ENCODE results near the gene SAE1.
"Not testable (repeated sequence)": the region's sequence is repeated elsewhere in the genome, so short reads cannot be mapped to it uniquely, and the experiment has no call there.

SAE1 gene

GRCh38 chr19:47132194-47132852 is 1.7 kb downstream of the SAE1 start:
- WGBS, 2 experiments (ENCODE audit: insufficient coverage in 2 of 2) = 76% methylated on average over 4 of the region's 7 CpGs; no CpG with 5 or more reads in 1 of the 2 experiments
- Histone ChIP-seq H3K4me3 (ENCODE audit: extremely low read depth, insufficient read depth, low read length, poor library complexity, severe bottlenecking) (peak overlapping the region; percentile 90), H3K27ac (ENCODE audit: low read depth, low read length, severe bottlenecking) (no peak overlapping the region), H3K36me3 (ENCODE audit: control insufficient read depth, insufficient read depth, low read length) (peaks cover 52% of the 10 kb centered on the region), H3K4me1 (ENCODE audit: control insufficient read depth, insufficient read depth, low read length, poor library complexity, severe bottlenecking) (peaks cover 25% of the 10 kb centered on the region), H3K9me3 (ENCODE audit: control insufficient read depth, low read length) (peaks cover 3% of the 10 kb centered on the region)

- Histone ChIP-seq H3K4me3 (ENCODE audit: extremely low read depth, insufficient read depth, low read length, poor library complexity, severe bottlenecking) (no peak overlapping the region), H3K36me3 (ENCODE audit: control insufficient read depth, insufficient read depth, low read length) (peaks cover 59% of the 10 kb centered on the region), H3K27ac (ENCODE audit: low read depth, low read length, severe bottlenecking) (no peak overlapping the region), H3K9me3 (ENCODE audit: control insufficient read depth, low read length) (peaks cover 3% of the 10 kb centered on the region), H3K4me1 (ENCODE audit: control insufficient read depth, insufficient read depth, low read length, poor library complexity, severe bottlenecking) (peaks cover 25% of the 10 kb centered on the region)
- 87 to 97% methylated on average over 11 of the region's 11 CpGs for WGBS, 2 experiments (ENCODE audit: insufficient coverage in 2 of 2)
These were observed 2.4 kb downstream of the SAE1 start for GRCh38 chr19:47133021-47133471.

- no peak overlapping the region for H3K4me3 ChIP-seq (ENCODE audit: extremely low read depth, insufficient read depth, low read length, poor library complexity, severe bottlenecking)
- peaks cover 69% of the 10 kb centered on the region for H3K36me3 ChIP-seq (ENCODE audit: control insufficient read depth, insufficient read depth, low read length)
- 84 to 85% methylated on average over 2 of the region's 2 CpGs for WGBS, 2 experiments (ENCODE audit: insufficient coverage in 2 of 2)
- H3K9me3 ChIP-seq (ENCODE audit: control insufficient read depth, low read length) = peaks cover 3% of the 10 kb centered on the region
- H3K27ac ChIP-seq (ENCODE audit: low read depth, low read length, severe bottlenecking) = no peak overlapping the region
- H3K4me1 ChIP-seq (ENCODE audit: control insufficient read depth, insufficient read depth, low read length, poor library complexity, severe bottlenecking) = peaks cover 25% of the 10 kb centered on the region
These were observed 3.9 kb downstream of the SAE1 start for GRCh38 chr19:47134545-47134944.

DNA sequence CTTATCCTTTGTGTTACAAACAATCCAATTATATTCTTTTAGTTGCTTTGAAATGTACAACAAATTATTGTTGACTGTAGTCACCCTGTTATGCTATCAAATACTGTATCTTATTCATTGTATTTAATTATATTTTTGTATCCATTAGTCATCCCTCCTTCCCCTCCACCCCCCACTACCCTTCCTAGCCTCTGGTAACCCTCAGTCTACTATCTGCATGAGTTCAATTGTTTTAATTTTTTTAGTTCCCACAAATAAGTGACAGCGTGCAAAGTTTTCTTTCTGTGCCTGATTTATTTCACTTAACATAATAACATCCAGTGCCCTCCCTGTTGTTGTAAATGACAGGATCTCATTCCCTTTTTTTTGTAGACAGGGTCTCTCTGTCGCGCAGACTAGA is 4.5 kb downstream of the SAE1 start:
- H3K27ac ChIP-seq (ENCODE audit: low read depth, low read length, severe bottlenecking) = no peak overlapping the region
- peaks cover 74% of the 10 kb centered on the region for H3K36me3 ChIP-seq (ENCODE audit: control insufficient read depth, insufficient read depth, low read length)
- H3K9me3 ChIP-seq (ENCODE audit: control insufficient read depth, low read length) = no peaks in the 10 kb centered on the region
- WGBS, 2 experiments (ENCODE audit: insufficient coverage in 2 of 2) = 100% methylated on average over 2 to 3 of the region's 3 CpGs
- peaks cover 25% of the 10 kb centered on the region for H3K4me1 ChIP-seq (ENCODE audit: control insufficient read depth, insufficient read depth, low read length, poor library complexity, severe bottlenecking)
- H3K4me3 ChIP-seq (ENCODE audit: extremely low read depth, insufficient read depth, low read length, poor library complexity, severe bottlenecking) = no peak overlapping the region

GRCh38 chr19:47141252-47141651 is 10.6 kb downstream of the SAE1 start:
- H3K4me1 ChIP-seq (ENCODE audit: control insufficient read depth, insufficient read depth, low read length, poor library complexity, severe bottlenecking); H3K4me3 ChIP-seq (ENCODE audit: extremely low read depth, insufficient read depth, low read length, poor library complexity, severe bottlenecking); H3K9me3 ChIP-seq (ENCODE audit: control insufficient read depth, low read length): not testable (repeated sequence)
- Histone ChIP-seq H3K36me3 (ENCODE audit: control insufficient read depth, insufficient read depth, low read length) (peaks cover 83% of the 10 kb centered on the region), H3K27ac (ENCODE audit: low read depth, low read length, severe bottlenecking) (peak overlapping the region; percentile 49)
- WGBS, 2 experiments (ENCODE audit: insufficient coverage in 2 of 2) = 66 to 69% methylated on average over 6 of the region's 7 CpGs

GRCh38 chr19:47141695-47142094 is 11.1 kb downstream of the SAE1 start:
- peaks cover 83% of the 10 kb centered on the region for H3K36me3 ChIP-seq (ENCODE audit: control insufficient read depth, insufficient read depth, low read length)
- H3K4me3 ChIP-seq (ENCODE audit: extremely low read depth, insufficient read depth, low read length, poor library complexity, severe bottlenecking) = no peak overlapping the region
- H3K4me1 ChIP-seq (ENCODE audit: control insufficient read depth, insufficient read depth, low read length, poor library complexity, severe bottlenecking) = peaks cover 8% of the 10 kb centered on the region
- no peaks in the 10 kb centered on the region for H3K9me3 ChIP-seq (ENCODE audit: control insufficient read depth, low read length)
- H3K27ac ChIP-seq (ENCODE audit: low read depth, low read length, severe bottlenecking) = peak overlapping the region; percentile 49

DNA sequence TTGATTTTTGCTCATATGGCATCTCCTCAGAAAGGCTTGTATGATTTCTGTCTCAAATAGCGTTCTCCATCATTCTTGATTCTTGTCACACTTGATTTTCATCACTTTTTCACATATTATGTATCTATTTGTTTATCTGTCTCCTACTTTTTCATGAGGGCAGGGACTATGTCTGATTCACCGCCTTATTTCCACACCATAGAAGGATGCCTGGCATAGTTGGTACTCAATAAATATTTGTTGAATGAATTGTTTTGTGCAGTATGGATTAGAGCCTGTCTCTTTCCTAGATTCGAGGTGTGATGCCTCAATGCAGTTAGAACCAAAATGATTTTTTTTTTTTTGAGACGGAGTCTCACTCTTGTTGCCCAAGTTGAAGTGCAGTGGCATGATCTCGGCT is 12.1 kb downstream of the SAE1 start:
- WGBS, 2 experiments (ENCODE audit: insufficient coverage in 2 of 2) = 93 to 95% methylated on average over 2 to 3 of the region's 5 CpGs
- peaks cover 81% of the 10 kb centered on the region for H3K36me3 ChIP-seq (ENCODE audit: control insufficient read depth, insufficient read depth, low read length)
- no peak overlapping the region for H3K4me3 ChIP-seq (ENCODE audit: extremely low read depth, insufficient read depth, low read length, poor library complexity, severe bottlenecking)
- no peak overlapping the region for H3K27ac ChIP-seq (ENCODE audit: low read depth, low read length, severe bottlenecking)
- H3K4me1 ChIP-seq (ENCODE audit: control insufficient read depth, insufficient read depth, low read length, poor library complexity, severe bottlenecking) = peaks cover 6% of the 10 kb centered on the region
- H3K9me3 ChIP-seq (ENCODE audit: control insufficient read depth, low read length) = no peaks in the 10 kb centered on the region

- Histone ChIP-seq H3K27ac (ENCODE audit: low read depth, low read length, severe bottlenecking) (no peak overlapping the region), H3K36me3 (ENCODE audit: control insufficient read depth, insufficient read depth, low read length) (peaks cover 81% of the 10 kb centered on the region), H3K4me3 (ENCODE audit: extremely low read depth, insufficient read depth, low read length, poor library complexity, severe bottlenecking) (no peak overlapping the region), H3K9me3 (ENCODE audit: control insufficient read depth, low read length) (no peaks in the 10 kb centered on the region), H3K4me1 (ENCODE audit: control insufficient read depth, insufficient read depth, low read length, poor library complexity, severe bottlenecking) (peaks cover 6% of the 10 kb centered on the region)
- WGBS, 2 experiments (ENCODE audit: insufficient coverage in 2 of 2) = 94 to 95% methylated on average over 9 to 10 of the region's 11 CpGs
These were observed 12.9 kb downstream of the SAE1 start for GRCh38 chr19:47143322-47144073.

DNA sequence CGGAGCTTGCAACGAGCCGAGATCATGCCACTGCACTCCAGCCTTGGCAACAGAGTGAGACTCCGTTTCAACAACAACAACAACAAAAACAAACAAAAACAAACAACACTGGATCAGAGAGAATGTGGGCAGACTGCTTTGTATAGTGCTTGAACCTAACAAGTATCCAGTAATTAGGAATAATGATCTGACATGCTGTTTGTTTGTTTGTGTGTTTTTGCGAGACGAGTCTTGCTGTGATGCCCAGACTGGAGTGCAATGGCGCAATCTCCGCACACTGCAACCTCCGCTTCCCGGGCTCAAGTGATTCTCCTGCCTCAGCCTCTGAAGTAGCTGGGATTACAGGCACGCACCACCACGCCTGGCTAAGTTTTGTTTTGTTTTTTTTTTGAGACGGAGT is 14.0 kb downstream of the SAE1 start:
- Histone ChIP-seq H3K36me3 (ENCODE audit: control insufficient read depth, insufficient read depth, low read length) (peaks cover 80% of the 10 kb centered on the region), H3K27ac (ENCODE audit: low read depth, low read length, severe bottlenecking) (no peak overlapping the region), H3K9me3 (ENCODE audit: control insufficient read depth, low read length) (no peaks in the 10 kb centered on the region), H3K4me3 (ENCODE audit: extremely low read depth, insufficient read depth, low read length, poor library complexity, severe bottlenecking) (no peak overlapping the region), H3K4me1 (ENCODE audit: control insufficient read depth, insufficient read depth, low read length, poor library complexity, severe bottlenecking) (peaks cover 6% of the 10 kb centered on the region)
- 98 to 100% methylated on average over 9 to 10 of the region's 13 CpGs for WGBS, 2 experiments (ENCODE audit: insufficient coverage in 2 of 2)

DNA sequence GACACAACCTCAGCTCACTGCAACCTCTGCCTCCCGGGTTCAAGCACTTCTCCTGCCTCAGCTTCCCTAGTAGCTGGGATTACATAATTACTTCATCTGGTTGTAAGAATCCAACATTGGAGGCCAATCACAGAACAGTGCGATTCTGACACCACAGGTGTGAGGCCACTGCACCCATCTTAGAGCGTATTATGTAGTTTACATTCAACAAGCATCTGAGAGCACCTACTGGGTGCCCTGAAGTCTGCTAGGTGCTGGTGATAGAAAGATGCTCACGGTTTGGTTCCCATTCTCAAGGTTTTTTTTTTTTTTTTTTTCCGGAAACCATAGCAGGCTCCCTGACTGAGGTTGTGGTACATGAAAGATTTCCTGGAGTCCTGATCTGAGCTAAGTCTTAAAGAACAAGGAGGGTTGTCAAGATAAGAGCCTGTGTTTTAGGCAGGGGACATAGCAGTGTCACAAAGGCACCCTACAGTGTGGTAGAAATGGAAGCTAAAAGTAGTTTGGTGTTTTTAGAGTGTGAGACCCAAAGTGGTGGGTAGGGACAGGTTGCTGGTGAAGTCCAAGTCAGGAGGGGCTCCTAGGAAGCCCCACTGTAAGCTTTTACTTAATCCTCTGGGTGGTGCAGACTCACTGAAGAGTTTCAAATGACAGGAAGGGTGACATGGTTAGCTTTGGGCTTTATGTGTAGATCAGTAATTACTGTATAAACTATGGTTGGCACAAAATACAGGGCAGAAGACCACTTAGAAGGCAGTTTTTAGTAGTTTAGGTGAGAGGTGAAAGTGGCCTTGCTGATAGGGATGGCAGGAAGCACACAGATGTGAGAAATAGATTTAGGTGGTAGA is 15.2 kb downstream of the SAE1 start:
- peaks cover 81% of the 10 kb centered on the region for H3K36me3 ChIP-seq (ENCODE audit: control insufficient read depth, insufficient read depth, low read length)
- peaks cover 6% of the 10 kb centered on the region for H3K4me1 ChIP-seq (ENCODE audit: control insufficient read depth, insufficient read depth, low read length, poor library complexity, severe bottlenecking)
- WGBS, 2 experiments (ENCODE audit: insufficient coverage in 2 of 2) = 96 to 100% methylated on average over 3 to 4 of the region's 5 CpGs
- H3K4me3 ChIP-seq (ENCODE audit: extremely low read depth, insufficient read depth, low read length, poor library complexity, severe bottlenecking) = no peak overlapping the region
- no peaks in the 10 kb centered on the region for H3K9me3 ChIP-seq (ENCODE audit: control insufficient read depth, low read length)
- no peak overlapping the region for H3K27ac ChIP-seq (ENCODE audit: low read depth, low read length, severe bottlenecking)
